ENCODE results near the gene RIPOR2.
"Not testable (repeated sequence)": the region's sequence is repeated elsewhere in the genome, so short reads cannot be mapped to it uniquely, and the experiment has no call there.

Gene RIPOR2

DNA sequence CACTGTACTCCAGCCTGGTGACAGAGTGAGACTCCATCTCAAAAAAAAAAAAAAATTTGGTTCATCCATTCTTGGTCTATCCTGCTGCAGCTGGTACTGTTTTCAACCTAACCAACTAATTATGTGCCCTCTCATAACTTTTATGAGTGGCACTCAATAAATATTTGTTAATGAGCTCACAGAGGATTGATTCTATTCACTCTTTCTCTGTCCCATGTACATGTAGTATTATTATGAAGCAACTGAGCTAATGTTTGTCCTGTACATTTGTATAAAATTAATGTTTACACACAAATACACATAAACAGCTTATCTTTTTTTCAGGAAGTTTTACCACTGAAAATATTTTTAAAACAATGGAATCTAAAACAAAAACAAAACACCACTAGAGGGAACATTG, 10.1 kb downstream of the RIPOR2 start:
- DNase-seq (ENCODE audit: low read depth, low spot score): no peak

GRCh38 chr6:24924580-24925356, 11.0 kb downstream of the RIPOR2 start:
- DNase-seq (ENCODE audit: low read depth, low spot score): no peak

GRCh38 chr6:24923885-24924401, 11.8 kb downstream of the RIPOR2 start:
- no peak for DNase-seq (ENCODE audit: low read depth, low spot score)

GRCh38 chr6:24922814-24923213, 12.9 kb downstream of the RIPOR2 start:
- no peak for DNase-seq (ENCODE audit: low read depth, low spot score)

- no peak for DNase-seq (ENCODE audit: low read depth, low spot score)
These were observed 13.6 kb downstream of the RIPOR2 start for GRCh38 chr6:24922170-24922569.

GRCh38 chr6:24920136-24920535, 15.6 kb downstream of the RIPOR2 start:
- DNase-seq (ENCODE audit: low read depth, low spot score): no peak

DNA sequence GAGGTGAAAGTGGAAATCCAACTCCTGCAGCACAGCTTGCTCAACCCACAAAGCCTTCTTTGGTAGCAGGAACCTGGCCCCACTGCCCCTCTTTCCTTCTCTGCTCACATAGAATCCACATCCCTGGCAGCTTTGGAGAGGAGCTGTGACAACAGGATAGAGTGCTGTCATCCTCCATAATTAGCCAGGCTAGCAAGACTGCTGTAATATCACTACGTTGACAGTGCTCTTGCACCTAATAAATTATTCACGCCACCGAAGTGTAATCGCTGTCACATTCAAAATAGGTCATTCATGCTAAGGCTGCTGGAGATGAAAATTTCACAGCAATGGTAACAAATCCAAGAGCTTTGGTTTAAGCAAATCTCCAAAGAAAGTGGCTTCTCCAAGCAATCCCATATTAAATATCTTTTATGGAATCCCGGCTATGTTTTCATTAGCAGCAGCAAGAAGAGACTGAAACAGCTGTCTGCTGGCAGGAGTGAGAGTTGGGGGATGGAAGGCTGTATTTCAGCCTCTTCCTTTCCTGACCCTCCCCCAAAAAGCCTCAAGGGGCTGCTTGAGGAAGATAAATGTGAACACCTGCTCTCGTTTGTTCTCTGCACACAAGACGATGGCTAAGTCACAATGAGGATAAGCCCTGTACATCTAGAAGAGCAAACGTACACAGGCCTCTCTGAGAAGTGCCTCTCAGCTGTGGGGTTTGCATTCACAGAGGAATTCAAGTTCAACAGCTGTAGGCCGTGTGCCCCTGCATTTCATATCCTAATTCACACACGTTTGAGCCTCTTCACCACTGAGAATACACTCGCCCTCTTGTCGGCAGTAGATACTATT, 16.5 kb downstream of the RIPOR2 start:
- no peak for DNase-seq (ENCODE audit: low read depth, low spot score)

DNA sequence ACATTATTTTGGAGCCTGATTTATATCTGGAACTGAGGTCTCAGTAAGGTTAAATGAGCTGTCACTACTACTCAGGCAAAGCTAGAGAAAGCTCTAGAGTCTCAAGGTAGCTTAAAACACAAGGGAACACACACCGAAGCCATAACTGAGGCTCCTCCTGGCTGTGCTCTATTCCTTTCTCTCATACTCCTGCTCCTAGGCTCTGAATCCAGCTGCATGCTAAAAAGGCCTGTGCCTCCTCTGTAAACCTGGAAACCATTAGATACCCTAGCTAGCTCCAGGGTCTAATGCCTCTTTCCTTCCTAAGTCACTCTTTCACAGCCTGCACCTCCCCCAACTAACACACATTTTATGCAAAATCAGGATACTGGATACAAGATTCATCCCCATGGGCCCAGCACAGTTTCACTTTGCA, 17.1 kb downstream of the RIPOR2 start:
- DNase-seq (ENCODE audit: low read depth, low spot score): no peak

- DNase-seq (ENCODE audit: low read depth, low spot score): no peak
These were observed 19.3 kb downstream of the RIPOR2 start for GRCh38 chr6:24916496-24916895.

- no peak for DNase-seq (ENCODE audit: low read depth, low spot score)
These were observed 20.1 kb downstream of the RIPOR2 start for GRCh38 chr6:24915641-24916040.

DNA sequence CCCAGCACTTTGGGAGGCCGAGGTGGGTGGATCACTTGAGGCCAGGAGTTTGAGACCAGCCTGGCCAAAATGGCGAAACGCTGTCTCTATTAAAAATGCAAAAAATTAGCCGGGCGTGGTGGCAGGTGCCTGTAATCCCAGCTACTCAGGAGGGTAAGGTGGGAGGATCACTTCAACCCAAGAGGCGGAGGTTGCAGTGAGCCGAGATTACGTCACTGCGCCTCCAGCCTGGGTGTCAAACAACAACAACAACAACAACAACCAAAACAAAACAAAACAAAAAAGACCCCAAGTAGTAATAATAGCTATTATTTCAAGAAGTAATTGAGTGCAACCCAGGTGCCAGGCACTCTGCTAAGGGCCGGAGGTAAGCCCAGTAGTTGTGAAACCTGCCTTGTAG, 21.7 kb downstream of the RIPOR2 start:
- not testable (repeated sequence) for DNase-seq (ENCODE audit: low read depth, low spot score)

DNA sequence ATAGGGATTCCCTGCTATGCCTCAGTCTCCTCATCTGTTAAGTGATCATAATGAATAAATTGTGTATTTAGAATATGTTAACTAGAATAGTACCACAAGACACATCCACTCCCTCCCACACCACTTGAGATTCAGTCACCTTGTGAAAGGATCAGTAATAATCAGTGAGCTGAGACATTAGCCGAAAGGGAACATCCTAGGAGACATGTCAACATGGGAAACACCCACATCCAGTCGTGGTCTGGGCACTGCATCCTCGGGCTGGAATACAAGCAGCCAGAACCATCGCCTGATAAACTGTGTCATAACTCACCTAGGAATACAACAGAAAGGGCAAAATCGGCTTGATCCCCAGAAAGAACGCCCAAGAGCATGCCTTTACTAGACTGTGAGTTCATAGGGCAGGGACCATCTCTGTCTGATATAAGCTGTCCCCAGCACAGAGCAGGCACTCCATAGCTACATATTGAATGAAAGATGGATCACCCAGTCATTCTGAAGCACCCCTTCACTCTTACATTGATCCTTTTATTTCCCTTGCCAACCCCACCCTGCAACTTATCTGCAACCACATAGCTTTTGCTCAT, 23.9 kb downstream of the RIPOR2 start:
- DNase-seq (ENCODE audit: low read depth, low spot score): no peak

DNA sequence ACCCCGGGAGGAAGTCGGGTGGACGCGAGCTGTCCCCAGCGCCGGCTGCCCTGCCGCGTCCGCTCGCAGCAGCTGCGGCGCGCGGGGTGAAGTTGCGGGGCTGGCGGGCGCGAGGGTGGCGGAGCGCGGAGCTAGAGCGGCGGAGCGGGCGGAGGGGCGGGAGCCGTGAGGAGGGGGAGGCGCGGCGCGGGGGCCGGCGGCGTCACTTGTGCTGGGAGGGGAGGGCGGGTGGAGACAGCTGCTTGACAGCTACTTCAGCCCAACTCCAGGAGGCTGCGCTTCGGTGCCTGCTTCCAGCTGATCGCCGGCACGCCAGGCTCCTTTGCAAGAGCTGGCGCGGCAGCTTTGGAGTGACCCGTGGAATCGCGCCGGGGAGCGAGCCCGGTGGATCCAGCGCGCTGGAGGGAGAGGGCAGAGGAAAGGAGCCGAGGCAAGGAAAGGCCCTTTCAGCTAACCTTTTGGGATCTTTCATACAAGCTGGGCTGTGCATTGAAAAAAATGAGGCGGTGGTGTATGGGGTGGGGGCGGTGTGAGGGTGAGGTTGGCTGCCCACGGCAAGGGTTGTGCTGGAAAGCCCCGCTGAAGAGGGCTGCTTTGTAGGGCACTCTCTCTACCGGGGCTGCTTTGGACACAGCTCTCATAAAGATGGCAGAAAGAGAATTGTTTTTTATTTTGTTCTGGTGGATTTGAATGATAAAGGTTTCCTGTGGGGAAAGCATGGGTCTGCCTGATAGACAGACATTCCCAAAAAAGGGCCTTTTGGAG, 24.6 kb downstream of the RIPOR2 start:
- DNase-seq (ENCODE audit: low read depth, low spot score): no peak

DNA sequence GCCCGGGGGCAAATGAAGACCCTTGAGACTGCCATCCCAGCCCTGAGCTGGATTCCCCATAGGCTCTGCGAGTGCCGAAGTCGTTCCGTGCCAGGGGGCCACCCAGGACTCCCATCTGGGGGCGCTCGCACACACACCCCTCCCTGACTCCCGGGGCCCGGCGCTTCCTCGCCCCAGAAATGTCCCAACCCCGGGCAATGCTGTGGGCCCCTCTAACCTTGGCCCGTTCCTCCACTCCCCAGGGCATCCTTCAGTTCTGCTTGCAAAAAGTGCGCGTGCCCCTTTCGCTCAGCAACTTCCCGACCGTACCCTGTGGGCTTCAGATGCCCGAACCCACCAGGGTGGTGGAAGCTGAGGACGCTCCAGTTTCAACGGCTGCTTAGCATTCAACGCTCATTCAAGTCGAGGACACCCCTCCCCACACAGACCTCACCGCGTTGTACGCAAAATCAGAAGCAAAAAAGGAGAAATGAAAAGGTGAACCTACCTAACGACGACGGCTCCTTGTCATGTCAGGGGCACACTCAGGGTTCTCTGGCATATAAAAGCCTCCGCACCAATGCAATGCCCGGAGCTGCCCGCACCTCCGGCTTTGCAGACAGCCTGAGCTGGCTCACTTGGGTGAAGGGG, 25.3 kb downstream of the RIPOR2 start:
- DNase-seq (ENCODE audit: low read depth, low spot score): no peak

DNA sequence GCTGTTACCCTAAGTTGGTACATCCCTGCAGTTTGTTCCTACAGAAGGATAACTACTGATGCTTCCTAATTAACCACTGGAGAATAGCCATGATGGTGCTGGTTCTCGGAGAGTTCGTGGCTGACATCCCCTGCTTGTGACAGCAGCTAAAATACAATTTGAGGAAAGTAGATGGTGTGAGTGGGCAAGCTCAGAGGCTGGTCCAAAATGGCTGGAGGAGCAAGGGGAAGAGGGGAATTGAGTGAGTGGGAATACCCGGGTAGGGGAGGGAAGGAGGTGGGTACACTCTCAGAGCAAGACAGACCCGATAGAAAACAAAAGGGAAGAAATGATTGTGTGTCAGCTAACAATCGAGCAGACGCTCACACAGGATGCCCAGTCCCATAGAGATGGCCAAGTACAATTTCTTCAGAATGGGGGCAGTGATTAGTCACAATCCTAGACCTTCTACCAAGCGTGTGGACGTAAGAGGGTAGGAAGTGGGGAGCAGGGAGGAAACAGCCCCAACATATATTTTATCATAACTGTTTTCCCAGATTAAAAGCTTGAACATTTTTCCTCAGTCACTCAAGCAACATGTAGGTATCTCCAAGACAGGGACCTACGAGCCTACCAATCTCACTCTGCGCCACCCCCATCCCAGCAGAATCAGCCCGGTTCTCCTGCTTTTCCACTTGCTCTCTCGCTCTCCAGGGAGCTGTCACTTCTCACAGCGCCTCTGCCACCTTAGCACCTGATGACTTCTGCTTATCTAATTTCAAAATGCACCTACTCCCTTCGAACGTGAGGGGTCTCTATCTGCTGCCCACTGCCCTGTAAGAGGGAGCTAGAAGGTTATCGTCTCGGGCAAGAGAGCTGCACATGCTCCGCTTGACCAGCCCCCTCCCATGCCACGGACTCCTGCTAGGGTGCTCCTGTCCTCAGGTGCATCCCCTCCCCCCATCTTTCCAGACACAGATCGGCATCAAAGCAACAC, 26.2 kb downstream of the RIPOR2 start:
- no peak for DNase-seq (ENCODE audit: low read depth, low spot score)

DNA sequence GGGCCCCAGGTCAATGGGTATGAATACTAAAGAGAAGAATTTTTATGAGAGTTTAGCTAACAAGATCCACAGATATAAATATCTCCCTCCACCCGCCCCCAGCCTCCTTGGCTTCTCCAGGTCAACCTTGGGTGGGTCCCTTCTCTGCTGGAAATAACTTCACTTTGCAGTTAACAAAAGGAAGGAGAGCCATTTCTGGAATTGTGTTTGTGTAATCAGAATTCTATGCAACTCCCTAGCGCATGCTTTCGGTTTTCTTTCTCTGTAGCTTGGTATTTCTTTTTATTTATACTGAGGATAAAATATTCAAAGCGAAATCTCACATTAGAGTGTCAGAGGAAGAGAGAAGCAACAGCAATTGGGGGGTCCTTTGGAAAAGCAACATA, 27.1 kb downstream of the RIPOR2 start:
- no peak for DNase-seq (ENCODE audit: low read depth, low spot score)

DNA sequence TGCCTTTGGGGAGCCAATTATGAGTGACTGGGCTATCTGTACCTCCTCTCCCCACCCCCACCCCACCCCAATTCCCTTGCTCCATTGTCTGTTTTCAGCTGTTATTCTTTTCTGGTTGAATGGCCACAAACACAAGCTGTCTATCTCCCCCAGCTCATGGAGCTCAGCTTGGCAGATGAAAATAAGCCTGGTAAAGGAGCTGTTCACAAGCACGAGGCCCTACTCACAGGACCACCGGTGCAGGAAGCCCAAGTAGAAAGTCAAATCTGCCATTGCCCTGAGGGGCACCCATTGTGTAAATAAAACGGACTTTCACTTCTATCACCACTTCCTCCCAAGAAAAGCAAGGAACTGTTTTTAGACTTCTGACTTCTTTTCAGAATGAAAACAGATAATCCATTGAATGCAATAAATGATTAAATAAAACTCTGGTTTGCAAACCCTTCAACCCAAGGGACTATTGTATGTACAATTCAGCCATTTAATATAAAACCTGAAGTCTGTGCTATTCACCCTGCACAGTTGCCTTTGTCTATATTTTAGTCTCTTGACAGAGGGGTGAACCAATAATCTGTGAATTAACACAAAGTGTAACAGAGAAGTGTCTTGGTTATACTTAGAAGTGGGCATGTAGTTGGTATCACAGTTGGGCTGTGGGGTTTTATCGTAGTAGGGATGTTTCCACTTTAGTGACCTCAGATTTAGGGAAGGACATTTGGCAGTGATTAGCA, 27.7 kb downstream of the RIPOR2 start:
- no peak for DNase-seq (ENCODE audit: low read depth, low spot score)

- no peak for DNase-seq (ENCODE audit: low read depth, low spot score)
These were observed 29.4 kb downstream of the RIPOR2 start for GRCh38 chr6:24906314-24906713.

DNA sequence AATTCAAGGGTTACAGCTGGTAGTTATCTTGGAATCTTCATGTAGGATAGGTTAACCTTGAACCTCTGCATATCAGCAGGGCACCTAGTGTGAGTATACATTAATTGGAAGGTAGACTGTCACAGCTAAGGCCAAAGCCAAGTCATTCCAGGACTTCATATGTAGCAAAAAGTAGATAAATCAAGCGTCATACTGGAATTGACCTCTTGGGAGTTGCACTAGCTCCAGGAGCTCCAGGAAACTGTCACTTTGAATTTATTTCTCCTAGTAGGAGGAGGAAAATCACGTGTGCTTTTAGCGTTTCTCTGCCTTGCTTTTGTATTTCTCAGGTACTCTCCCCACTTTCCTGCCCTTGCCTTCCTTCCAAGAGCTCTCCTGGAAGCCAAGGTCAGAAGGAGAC, 30.3 kb downstream of the RIPOR2 start:
- DNase-seq (ENCODE audit: low read depth, low spot score): no peak
